H1 (cell line): ENCODE measurements around the gene TJP2. TPM values are rescaled to one million over a fixed set of nuclear protein-coding genes. Genes with fewer than 3 reads are reported as not detected.

Experiments
- CTCF ChIA-PET: fragments of 300-600 bp; sonication (Branson Sonifier 250); formaldehyde crosslinking; loops from one replicate; lab custom pipeline; 2021; ENCODE audit not compliant: partially characterized antibody; lab: Charles Lee
- POLR2A ChIA-PET: fragments of 300-600 bp; sonication (Branson Sonifier 250); formaldehyde crosslinking; loops from one replicate; lab custom pipeline; 2021; ENCODE audit warnings: inconsistent platforms; ENCODE audit not compliant: partially characterized antibody; lab: Charles Lee
- DNase-seq, 2 experiments: peaks; one replicate each; pipeline versions ENCODE4 v3.0.0 to v3.0.0-alpha.2; 2010 to 2022; ENCODE audit warnings: low spot score in 2 of 2, low read depth in 1 of 2, mixed read lengths in 1 of 2
- FAIRE-seq: peaks from 2 replicates; lab custom pipeline; 2011; peaks lifted over from hg19 to GRCh38; lab: Jason Lieb, UNC
- H2AFZ ChIP-seq: 2 replicates; pipeline ENCODE4 v1.8.1; 2012; ENCODE audit warnings: low read length, inconsistent platforms
- H2AK5ac ChIP-seq: 2 replicates; pipeline ENCODE4 v1.6.1; 2013; ENCODE audit warnings: low read depth, low read length
- H2BK120ac ChIP-seq: replicated peaks from 2 replicates; pipeline ENCODE3; 2013; ENCODE audit warnings: low read depth, low read length, inconsistent platforms
- H2BK12ac ChIP-seq: 2 replicates; pipeline ENCODE4 v1.6.1; 2013; ENCODE audit warnings: low read depth, low read length
- H2BK15ac ChIP-seq: 2 replicates; pipeline ENCODE4 v1.6.1; 2013; ENCODE audit warnings: low read length
- H2BK20ac ChIP-seq: 2 replicates; pipeline ENCODE4 v1.6.1; 2013; ENCODE audit warnings: low read length
- H2BK5ac ChIP-seq: 2 replicates; pipeline ENCODE4 v1.6.1; 2013; ENCODE audit warnings: low read depth, low read length
- H3K14ac ChIP-seq: 2 replicates; pipeline ENCODE4 v1.6.1; 2013; ENCODE audit warnings: inconsistent platforms; ENCODE audit not compliant: insufficient read length
- H3K18ac ChIP-seq: 2 replicates; pipeline ENCODE4 v1.6.1; 2013; ENCODE audit warnings: low read length; ENCODE audit errors: extremely low read depth
- H3K23ac ChIP-seq: 2 replicates; pipeline ENCODE4 v1.6.1; 2013; ENCODE audit warnings: inconsistent platforms; ENCODE audit not compliant: insufficient read length
- H3K23me2 ChIP-seq: 2 replicates; pipeline ENCODE4 v1.6.1; 2013; ENCODE audit warnings: low read depth, low read length
- H3K27ac ChIP-seq: 2 replicates; pipeline ENCODE4 v1.6.1; 2011; ENCODE audit warnings: low read depth, low read length, inconsistent platforms
- H3K27me3 ChIP-seq, 4 experiments: replicated peaks in 1 of 4; 1 replicate in 1 of 4; 2 replicates in 3 of 4; pipeline versions ENCODE4 v1.6.1 to v1.8.1; 2011 to 2013; ENCODE audit warnings: low read length in 3 of 4, mild to moderate bottlenecking in 3 of 4, inconsistent platforms in 2 of 4, mixed read lengths in 2 of 4, moderate library complexity in 1 of 4; ENCODE audit not compliant: control insufficient read depth in 3 of 4, insufficient read depth in 3 of 4; ENCODE audit errors: extremely low read depth in 1 of 4
- H3K36me3 ChIP-seq, 4 experiments: 2 replicates each; pipeline versions ENCODE4 v1.6.1 to v1.8.1; 2011 to 2013; ENCODE audit warnings: mild to moderate bottlenecking in 4 of 4, low read length in 3 of 4, moderate library complexity in 2 of 4, control low read depth in 1 of 4, inconsistent platforms in 1 of 4; ENCODE audit not compliant: insufficient read depth in 4 of 4, control insufficient read depth in 2 of 4
- H3K4ac ChIP-seq: replicated peaks from 2 replicates; pipeline ENCODE3; 2013; ENCODE audit warnings: low read length, low read depth, mixed read lengths, inconsistent platforms; ENCODE audit not compliant: insufficient read length
- H3K4me1 ChIP-seq, 4 experiments: replicated peaks in 1 of 4; 1 replicate in 1 of 4; 2 replicates in 3 of 4; pipeline versions ENCODE4 v1.6.1 to v1.8.1; 2011 to 2013; ENCODE audit warnings: low read length in 3 of 4, inconsistent platforms in 2 of 4, mixed read lengths in 1 of 4; ENCODE audit not compliant: insufficient read depth in 4 of 4, control insufficient read depth in 3 of 4
- H3K4me2 ChIP-seq, 2 experiments: 2 replicates each; pipeline versions ENCODE4 v1.6.1 to v1.8.1; 2011 to 2013; ENCODE audit warnings: low read depth in 2 of 2, low read length in 2 of 2, control low read depth in 1 of 2, inconsistent platforms in 1 of 2, mild to moderate bottlenecking in 1 of 2; ENCODE audit not compliant: insufficient read depth in 1 of 2
- H3K4me3 ChIP-seq, 4 experiments: fragments of 200-600, 300-600 bp in 1 of 4; sonication (generic), shearing (Covaris generic), sonication (Bioruptor Twin) in 1 of 4; 2 replicates each; pipeline versions ENCODE4 v1.5.1 to v1.8.1; 2011 to 2016; ENCODE audit warnings: low read length in 4 of 4, low read depth in 3 of 4, control low read depth in 2 of 4, inconsistent platforms in 2 of 4, mild to moderate bottlenecking in 2 of 4, mixed read lengths in 1 of 4, moderate library complexity in 1 of 4; ENCODE audit not compliant: insufficient read depth in 2 of 4; ENCODE audit errors: extremely low read depth in 1 of 4
- H3K56ac ChIP-seq: replicated peaks from 2 replicates; pipeline ENCODE3; 2013; ENCODE audit warnings: low read depth, mild to moderate bottlenecking, mixed read lengths, low read length, inconsistent platforms; ENCODE audit not compliant: insufficient read length
- H3K79me1 ChIP-seq: 2 replicates; pipeline ENCODE4 v1.6.1; 2013; ENCODE audit warnings: low read depth, low read length, control low read depth
- H3K79me2 ChIP-seq, 2 experiments: 2 replicates each; pipeline versions ENCODE4 v1.6.1 to v1.8.1; 2012 to 2013; ENCODE audit warnings: low read length in 2 of 2, mild to moderate bottlenecking in 2 of 2, inconsistent platforms in 1 of 2; ENCODE audit not compliant: insufficient read depth in 2 of 2, control insufficient read depth in 1 of 2
- H3K9ac ChIP-seq, 4 experiments: replicated peaks in 1 of 4; 1 replicate in 1 of 4; 2 replicates in 3 of 4; pipeline versions ENCODE4 v1.6.1 to v1.8.1; 2011 to 2013; ENCODE audit warnings: low read depth in 3 of 4, low read length in 3 of 4, control low read depth in 2 of 4, mild to moderate bottlenecking in 2 of 4, moderate library complexity in 2 of 4, inconsistent platforms in 1 of 4; ENCODE audit errors: extremely low read depth in 1 of 4
- H3K9me3 ChIP-seq, 2 experiments: 2 replicates each; pipeline versions ENCODE4 v1.6.1 to v1.8.1; 2012 to 2013; ENCODE audit warnings: mild to moderate bottlenecking in 2 of 2, moderate library complexity in 2 of 2, control low read depth in 1 of 2, inconsistent platforms in 1 of 2, low read depth in 1 of 2, low read length in 1 of 2, mixed read lengths in 1 of 2; ENCODE audit not compliant: insufficient read depth in 2 of 2
- H4K20me1 ChIP-seq, 2 experiments: replicated peaks in 1 of 2; 2 replicates each; pipeline versions ENCODE3 to v1.8.1; 2011 to 2013; ENCODE audit warnings: inconsistent platforms in 2 of 2, low read length in 2 of 2, mild to moderate bottlenecking in 1 of 2; ENCODE audit not compliant: insufficient read depth in 2 of 2, control insufficient read depth in 1 of 2
- H4K5ac ChIP-seq: 2 replicates; pipeline ENCODE4 v1.6.1; 2013; ENCODE audit warnings: low read length, low read depth, mixed read lengths, inconsistent platforms; ENCODE audit not compliant: insufficient read length
- H4K8ac ChIP-seq: 2 replicates; pipeline ENCODE4 v1.8.0; 2013; ENCODE audit warnings: mild to moderate bottlenecking, moderate library complexity, low read length, inconsistent platforms; ENCODE audit not compliant: insufficient read depth; ENCODE audit errors: extremely low read depth
- H4K91ac ChIP-seq: replicated peaks from 2 replicates; pipeline ENCODE3; 2013; ENCODE audit warnings: low read length, mixed read lengths, inconsistent platforms; ENCODE audit not compliant: insufficient read length
- CBX8 ChIP-seq: fragments of 300-800, 300-1000 bp; sonication (generic); IDR thresholded peaks from 2 replicates; pipeline ENCODE4 v1.7.1; 2016; ENCODE audit warnings: low read depth, low read length, borderline replicate concordance
- CEBPB ChIP-seq: IDR thresholded peaks from 2 replicates; pipeline ENCODE4 v1.6.1; 2012; ENCODE audit warnings: low read depth, low read length
- GTF2F1 ChIP-seq: IDR thresholded peaks from 2 replicates; pipeline ENCODE4 v1.6.1; 2012; ENCODE audit warnings: low read depth, low read length, improper control_type of control experiment, borderline replicate concordance
- HDAC6 ChIP-seq: IDR thresholded peaks from one replicate; pipeline ENCODE4 v1.7.1; 2012; ENCODE audit warnings: low read depth, mild to moderate bottlenecking, inconsistent platforms, low read length, moderate library complexity
- POU5F1 ChIP-seq: IDR thresholded peaks from 2 replicates; pipeline ENCODE4 v1.6.1; 2011; ENCODE audit warnings: low read depth, mild to moderate bottlenecking, low read length, moderate library complexity
- SAP30 ChIP-seq: fragments of 300-600 bp; sonication (generic); IDR thresholded peaks from 2 replicates; pipeline ENCODE4 v1.7.1; 2012; ENCODE audit warnings: low read length, moderate library complexity, mild to moderate bottlenecking, inconsistent platforms; ENCODE audit not compliant: insufficient read depth, insufficient replicate concordance
- SIRT6 ChIP-seq: IDR thresholded peaks from one replicate; pipeline ENCODE4 v1.7.1; 2012; ENCODE audit warnings: low read length, inconsistent platforms
- SP2 ChIP-seq: IDR thresholded peaks from 2 replicates; pipeline ENCODE4 v1.6.1; 2012; ENCODE audit warnings: mild to moderate bottlenecking, low read length, inconsistent platforms
- WGBS, 2 experiments: shearing (Covaris generic) in 1 of 2; methylation state at CpG; one replicate each; pipeline versions ENCODE4 v1.1.6 to v1.1.7; 2013 to 2015; ENCODE audit warnings: low lambda C conversion rate in 2 of 2, mixed read lengths in 2 of 2, inconsistent platforms in 1 of 2, low coverage in 1 of 2, missing lambda C conversion rate in 1 of 2; ENCODE audit not compliant: insufficient replicate concordance in 2 of 2, insufficient coverage in 1 of 2, insufficient read length in 1 of 2; ENCODE audit errors: extremely low coverage in 1 of 2, missing lambda C conversion rate in 1 of 2; 5-methylcytosine and 5-hydroxymethylcytosine counted together
- polyA plus RNA-seq, 7 experiments: library from polyadenylated mRNA; depleted of rRNA in 3 of 7; stranded (reverse) in 5 of 7; unstranded in 2 of 7; fragments of >200 nt in 5 of 7; fragments of 200-250 nt in 2 of 7; gene quantifications; 1 replicate in 5 of 7; 2 replicates in 1 of 7; 4 replicates in 1 of 7; pipeline versions ENCODE4 v1.2.1 to v1.2.3, GENCODE V29; 2011 to 2013; ENCODE audit warnings: missing spikeins in 2 of 7, mixed read lengths in 2 of 7
- total RNA-seq: library from RNA; stranded (reverse); fragmentation: NEBNext Ultra II Directional; extraction: Animal tissue kit (Norgen Biotek cat#: 25700); gene quantifications from 2 replicates; pipeline ENCODE4 v1.2.1, GENCODE V29; 2021

The TJP2 gene
- total and polyA plus RNA-seq, 2 of the 8 experiments (the other 6 are each of a cell fraction or from before 2014, with no cell fraction given): 54.9 to 137 TPM

DNA sequence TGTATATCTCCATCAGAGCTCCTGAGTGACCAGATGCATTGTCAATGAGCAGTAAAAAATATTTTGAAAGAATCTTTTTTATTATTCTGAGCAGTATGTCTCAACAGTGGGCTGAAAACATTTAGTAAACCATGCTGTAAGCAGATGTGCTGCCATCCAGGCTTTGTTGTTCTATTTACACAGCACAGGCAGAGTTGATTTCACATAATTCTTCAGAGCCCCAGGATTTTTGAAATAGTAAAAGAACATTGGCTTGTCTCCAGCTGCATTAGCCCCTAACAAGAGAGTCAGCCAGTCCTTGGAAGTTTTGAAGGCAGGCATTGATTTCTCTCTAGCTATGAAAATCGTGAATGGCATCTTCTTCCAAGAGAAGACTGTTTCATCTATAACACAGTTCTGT is 125.7 kb downstream of the TJP2 start:
- Histone ChIP-seq H2BK120ac (no peak overlapping the region), H2BK5ac (no peak overlapping the region), H3K4ac (no peak overlapping the region), H4K91ac (no peak overlapping the region), H3K27ac (no peak overlapping the region), H3K4me1 (peaks cover 0 to 4% (median 0%) of the 10 kb centered on the region in 4 experiments; a peak in 1 of 7 replicates), H2BK15ac (peak overlapping the region; percentile 11; the same call in 1 of the 2 replicates), H2AFZ (no peak overlapping the region; the same call in 1 of the 2 replicates), H3K79me2 (no peaks in the 10 kb centered on the region), H3K18ac (no peak overlapping the region), H3K36me3 (no peaks in the 10 kb centered on the region), H3K4me2 (no peak overlapping the region), H3K14ac (no peak overlapping the region), H4K5ac (no peak overlapping the region), H3K23ac (no peak overlapping the region), H2AK5ac (no peak overlapping the region), H4K20me1 (no peaks in the 10 kb centered on the region), H2BK20ac (0 out of 2 replicates have a peak overlapping the region, but pooled peaks have one; percentile 62), H3K27me3 (no peaks in the 10 kb centered on the region), H2BK12ac (no peak overlapping the region), H4K8ac (no peak overlapping the region), H3K9ac (no peak overlapping the region), H3K23me2 (no peaks in the 10 kb centered on the region; the same call in 1 of the 2 replicates), H3K9me3 (no peaks in the 10 kb centered on the region), H3K56ac (no peak overlapping the region), H3K4me3 (no peak overlapping the region), H3K79me1 (no peaks in the 10 kb centered on the region)
- POLR2A ChIA-PET: no interaction called here
- WGBS, 2 experiments: 64% methylated on average over 1 of the region's 1 CpG; no CpG with 5 or more reads in 1 of the 2 experiments
- no peak for DNase-seq
- CTCF ChIA-PET: interaction anchor here (1.0 kb wide), 1 partner anchor 114 kb away, joined by 3 read pairs; no protein-coding TSS in a partner anchor
- FAIRE-seq: no peak
- no peak for TF ChIP-seq CEBPB
- TF ChIP-seq HDAC6: no peak
- no peak for TF ChIP-seq SAP30
- TF ChIP-seq SIRT6: no peak
- no peak for TF ChIP-seq GTF2F1
- no peak for TF ChIP-seq SP2
- TF ChIP-seq POU5F1: no peak
- no peak for TF ChIP-seq CBX8
